DMS79 (cell line): ENCODE data around the gene ETDC.
"Not testable (repeated sequence)": the region's sequence is repeated elsewhere in the genome, so short reads cannot be mapped to it uniquely, and the experiment has no call there.

Experiments
- DNase-seq: peaks from one replicate; lab custom pipeline; 2025; lab: John Stamatoyannopoulos, UW

ETDC gene

DNA sequence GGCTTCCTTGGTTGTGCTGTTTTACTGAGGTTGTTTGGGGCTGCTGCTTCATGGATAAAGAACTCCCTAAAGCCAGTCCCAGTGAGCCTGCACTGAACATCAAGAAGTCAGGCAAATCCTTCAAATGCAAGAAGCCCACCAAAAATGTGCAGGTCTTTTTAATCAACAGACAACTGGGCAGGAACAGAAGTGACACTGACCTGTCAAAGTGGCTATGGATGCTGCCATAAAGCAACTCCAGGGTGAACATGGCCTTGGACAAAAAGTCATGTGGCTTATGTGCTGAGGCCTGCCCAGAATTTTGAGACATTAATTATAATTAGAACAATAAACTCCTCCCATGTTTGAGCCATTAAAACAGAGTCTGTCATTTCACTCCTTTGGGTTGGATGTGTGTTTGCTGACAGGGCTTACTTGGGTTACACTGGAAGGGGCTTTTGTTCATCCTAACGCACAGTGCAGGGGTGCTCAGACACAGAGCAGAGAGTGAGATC, at the start of gene ETDC:
TSS of gene ETDC (plus strand) at position 51 of the 494 bp plus-strand sequence. CDS start at position 51, 0 bp downstream.
- no peak for DNase-seq

DNA sequence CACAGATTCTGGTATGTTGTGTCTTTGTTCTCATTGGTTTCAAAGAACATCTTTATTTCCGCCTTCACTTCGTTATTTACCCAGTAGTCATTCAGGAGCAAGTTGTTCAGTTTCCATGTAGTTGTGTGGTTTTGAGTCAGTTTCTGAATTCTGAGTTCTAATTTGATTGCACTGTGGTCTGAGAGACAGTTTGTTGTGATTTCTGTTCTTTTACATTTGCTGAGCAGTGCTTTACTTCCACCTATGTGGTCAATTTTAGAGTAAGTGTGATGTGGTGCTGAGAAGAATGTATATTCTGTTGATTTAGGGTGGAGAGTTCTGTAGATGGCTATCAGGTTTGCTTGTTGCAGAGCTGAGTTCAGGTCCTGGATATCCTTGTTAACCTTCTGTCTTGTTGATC, 48.3 kb upstream of the ETDC start:
- not testable (repeated sequence) for DNase-seq

DNA sequence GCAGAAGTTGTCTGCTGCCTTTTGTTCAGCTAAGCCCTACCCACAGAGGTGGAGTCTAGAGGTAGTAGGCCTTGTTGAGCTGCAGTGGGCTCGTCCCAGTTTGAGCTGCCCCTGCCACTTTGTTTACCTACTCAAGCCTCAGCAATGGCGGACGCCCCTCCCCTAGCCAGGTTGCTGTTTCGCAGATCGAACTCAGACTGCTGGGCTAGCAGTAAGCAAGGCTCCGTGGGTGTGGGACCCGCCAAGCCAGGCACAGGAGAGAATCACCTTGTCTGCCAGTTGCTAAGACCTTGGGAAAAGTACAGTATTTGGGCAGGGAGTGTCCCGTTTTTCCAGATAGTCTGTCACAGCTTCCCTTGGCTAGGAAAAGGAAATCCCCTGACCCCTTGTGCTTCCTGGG, 45.9 kb upstream of the ETDC start:
- not testable (repeated sequence) for DNase-seq

DNA sequence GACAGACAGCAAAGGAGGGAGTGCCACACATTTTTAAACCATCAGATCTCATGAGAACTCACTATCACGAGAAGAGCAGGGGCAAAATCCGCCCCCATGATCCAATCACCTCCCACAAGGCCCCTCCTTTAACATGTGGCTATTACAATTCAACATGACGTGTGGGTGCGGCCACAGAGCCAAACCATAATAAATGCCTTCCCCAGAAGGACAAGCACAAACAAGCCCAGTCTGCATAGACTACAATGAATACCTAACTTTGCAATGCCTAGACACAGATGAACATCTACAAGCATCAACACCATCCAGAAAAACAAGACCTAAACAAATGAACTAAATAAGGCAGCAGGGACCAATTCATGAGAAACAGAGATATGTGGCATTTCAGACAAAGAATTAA, 45.1 kb upstream of the ETDC start:
- DNase-seq = no peak

DNA sequence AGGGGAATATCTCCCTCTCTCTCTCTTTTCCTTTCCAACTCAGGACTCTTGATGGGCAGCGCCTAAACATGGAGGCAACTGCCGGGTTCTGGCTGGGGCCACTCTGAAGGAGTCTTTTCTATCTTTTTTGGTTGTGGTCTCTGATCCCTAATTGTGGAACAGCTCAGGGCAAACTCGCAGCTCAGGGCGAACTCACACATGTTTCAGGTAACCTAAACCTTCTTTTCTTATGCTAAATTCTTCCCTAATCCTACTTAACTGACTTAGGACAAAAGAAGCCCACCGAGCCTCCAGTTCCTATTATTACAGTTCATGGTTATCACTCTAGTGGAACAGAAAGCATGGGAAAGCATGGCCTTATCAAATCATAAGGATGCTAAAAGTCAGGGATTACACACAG, 36.1 kb upstream of the ETDC start:
- no peak for DNase-seq

DNA sequence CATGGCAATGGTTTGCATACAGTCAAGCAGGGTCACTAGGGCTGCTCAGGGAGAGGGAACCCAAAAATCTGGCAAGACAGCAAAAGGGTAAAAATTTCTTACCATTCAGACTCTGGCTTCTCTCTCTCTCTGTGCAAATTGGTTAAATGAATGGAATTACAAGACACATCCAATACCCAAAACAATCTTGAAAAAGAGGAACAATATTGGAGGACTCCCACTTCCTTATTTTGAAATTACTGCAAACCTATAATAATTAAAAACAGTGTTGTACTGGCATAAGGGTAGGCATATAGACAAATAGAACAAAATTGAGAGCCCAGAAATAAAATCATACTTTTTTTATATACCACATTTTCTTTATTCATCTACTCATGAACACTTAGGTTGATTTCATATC, 33.3 kb upstream of the ETDC start:
- DNase-seq = no peak

DNA sequence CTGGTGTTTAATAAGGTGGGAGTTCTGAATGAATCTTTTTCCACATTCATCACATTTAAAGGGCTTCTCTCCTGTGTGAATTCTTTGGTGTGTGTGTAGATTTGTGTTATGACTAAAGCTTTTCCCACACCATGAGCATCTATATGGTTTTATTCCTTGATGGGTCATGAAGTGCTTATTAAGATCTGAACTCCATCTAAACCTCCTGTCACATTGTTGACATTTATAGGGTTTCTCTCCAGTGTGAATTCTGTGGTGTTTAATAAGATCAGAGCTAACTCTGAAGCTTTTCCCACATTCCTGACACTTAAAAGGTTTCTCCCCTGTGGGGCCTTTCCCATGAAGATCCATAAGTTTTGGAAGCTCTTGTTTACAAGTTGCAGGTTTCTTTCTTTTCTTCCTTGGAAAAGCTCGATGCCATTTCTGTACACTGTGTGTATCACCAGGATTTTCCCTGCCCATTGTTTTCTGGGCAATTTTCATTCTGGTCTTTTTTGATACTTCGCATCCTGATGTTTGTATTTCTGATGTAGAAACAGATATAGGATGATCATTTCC, 21.9 kb upstream of the ETDC start:
- no peak for DNase-seq

DNA sequence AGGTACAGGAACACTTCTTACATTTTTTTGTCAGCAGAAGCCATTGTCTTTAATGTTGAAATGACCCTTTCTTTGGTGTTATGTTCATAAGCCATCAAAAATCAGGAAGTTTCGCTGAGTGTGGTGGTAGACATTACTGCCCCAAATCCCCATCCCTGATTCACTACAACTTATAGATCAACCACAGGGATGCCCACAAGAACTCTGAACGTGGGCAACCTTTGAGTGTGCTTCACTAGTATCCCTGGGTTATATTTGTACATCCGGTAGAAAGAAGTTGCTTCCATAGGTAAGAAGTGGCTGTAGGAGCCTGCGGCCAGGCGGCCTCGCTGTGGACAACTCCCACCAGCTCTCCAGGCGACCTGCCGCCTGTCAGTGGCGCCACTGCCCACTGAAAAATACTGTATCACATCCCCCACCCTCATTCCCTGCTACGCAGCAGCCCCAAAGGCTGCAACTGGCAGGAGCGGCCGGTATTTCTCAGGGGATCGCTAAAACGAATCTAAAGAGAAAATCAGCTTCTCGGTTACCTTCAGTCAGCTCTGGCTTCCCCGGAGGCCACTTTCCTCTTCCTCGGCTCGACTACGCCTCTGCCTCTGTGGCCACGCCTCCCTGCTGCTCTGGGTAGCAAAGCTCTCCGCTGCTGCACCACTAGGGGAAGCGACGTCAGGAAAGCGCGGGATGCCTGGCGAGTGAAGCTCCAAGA, 13.9 kb upstream of the ETDC start:
- DNase-seq = peak; percentile 1

DNA sequence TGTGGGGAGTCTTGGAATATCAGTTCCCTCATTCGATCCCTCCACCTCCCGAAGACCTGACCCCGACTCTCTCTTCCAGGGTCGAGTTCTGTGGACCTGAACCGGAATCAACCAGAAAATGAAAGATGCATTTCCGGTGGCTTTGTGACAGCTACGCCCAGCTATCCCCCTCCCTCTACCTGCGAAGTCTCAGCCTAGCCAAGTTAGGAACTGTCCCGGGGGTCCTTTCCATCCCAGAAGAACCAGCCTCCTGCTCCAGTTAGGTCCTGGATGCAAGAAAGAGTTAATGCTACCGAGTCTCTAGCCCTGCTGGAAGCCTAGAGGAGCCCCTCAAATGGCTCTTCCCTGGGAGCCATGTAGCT, 13.4 kb upstream of the ETDC start:
- no peak for DNase-seq

DNA sequence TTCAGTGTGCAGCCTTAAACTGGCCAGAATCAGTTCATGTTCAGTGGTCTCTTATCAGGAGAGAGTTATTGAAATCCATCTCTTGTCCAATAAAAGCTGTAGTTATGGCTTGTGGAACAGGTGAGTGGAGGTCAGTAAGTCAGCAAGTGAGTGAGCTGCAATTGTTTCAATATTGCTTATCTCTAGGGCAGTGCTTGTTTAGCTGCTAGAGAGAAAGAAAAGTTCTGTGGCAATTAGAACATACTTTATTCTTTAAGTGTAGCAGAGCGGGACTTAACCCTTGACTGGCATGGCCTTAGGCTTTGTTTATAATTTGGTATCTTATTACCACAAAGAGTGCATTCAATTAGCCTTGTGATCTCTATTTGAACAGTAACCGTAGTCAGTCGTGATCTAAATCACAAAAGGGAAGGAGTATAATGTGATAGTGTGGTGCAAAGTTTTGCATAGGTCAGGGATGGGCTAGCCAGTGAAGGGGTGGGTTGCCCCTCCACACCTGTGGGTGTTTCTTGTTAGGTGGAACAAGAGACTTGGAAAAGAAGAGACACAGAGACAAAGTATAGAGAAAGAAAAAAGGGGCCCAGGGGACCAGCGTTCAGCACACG, 6.9 kb upstream of the ETDC start:
- DNase-seq = no peak

DNA sequence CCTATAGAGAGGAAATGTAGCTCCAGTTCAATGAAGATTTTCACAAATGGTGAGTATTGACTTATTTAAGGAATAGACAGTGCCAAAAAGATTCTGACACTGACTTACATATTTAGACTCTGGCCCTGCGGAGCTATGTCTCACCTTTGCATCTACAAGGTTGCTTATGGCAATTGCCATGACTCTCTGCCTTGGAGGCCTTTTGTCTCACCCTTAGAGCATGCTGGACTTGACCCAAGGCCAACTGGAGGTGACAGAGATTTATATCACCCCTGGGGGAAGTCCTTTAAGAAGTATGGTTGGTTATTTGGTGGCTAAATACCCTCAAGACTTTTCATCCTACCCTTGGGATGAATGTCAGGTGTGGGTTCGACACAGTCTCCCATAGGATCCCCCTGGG, 4.5 kb upstream of the ETDC start:
- DNase-seq = no peak

DNA sequence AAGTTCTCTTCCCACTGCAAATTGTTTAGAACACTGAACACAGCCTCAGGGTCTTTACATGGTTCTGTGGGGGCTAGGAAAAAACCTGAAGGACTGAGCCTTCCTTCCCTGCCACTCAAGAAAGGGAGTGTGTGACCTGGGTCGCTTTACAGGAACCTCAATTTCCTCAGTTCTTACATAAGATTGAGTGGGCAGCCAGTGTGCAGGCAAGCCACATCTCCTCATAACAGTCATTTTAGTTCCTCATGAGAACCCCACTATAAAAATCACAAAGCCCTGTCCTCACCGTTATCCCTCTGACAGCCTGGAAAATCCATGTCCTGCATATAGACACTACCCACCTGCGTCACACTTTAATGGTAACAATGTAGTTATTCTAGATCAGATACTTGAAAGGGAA, 2.1 kb upstream of the ETDC start:
- DNase-seq = no peak

DNA sequence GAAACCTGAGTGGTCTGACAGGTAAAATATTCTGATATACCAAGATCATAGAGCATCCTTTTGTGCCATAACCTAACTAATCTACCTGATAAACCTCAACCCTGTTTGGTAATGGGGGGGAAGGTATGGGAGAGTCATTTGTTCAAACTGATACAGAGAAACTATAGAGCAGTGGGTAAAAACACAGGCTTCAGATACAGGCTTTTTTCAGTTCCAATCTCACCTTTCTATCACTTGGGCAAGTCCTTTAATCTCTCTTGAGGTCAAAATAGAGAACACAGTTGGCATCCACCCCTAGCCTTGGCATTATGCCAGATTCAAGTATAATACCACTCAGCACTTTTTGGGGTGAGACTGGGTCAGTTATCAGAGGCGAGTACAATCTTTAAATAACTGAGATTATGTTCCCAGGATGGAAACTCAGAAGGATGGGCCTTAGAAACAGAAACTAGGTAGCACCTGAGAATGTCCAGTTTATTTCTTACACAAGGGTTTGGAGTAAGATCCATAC, 880 bp upstream of the ETDC start:
- no peak for DNase-seq

DNA sequence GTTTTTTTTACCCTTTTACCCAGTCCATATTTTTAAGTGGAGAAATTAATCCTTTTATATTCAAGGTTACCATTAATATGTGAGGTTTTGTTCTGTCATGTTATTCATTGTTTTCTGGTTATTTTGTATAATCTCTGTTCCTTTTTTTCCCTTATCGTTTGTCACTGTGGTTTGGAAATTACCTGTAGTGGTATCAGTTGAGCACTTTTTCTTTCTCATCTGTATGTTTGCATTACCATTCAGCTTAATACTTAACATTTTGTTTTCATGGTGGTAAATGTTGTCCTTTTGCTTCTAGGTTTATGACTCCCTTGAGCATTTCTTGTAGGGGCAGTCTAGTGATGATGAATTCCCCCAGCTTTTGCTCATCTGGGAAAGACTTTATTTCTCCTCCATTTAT, 6.6 kb downstream of the ETDC start:
- no peak for DNase-seq

DNA sequence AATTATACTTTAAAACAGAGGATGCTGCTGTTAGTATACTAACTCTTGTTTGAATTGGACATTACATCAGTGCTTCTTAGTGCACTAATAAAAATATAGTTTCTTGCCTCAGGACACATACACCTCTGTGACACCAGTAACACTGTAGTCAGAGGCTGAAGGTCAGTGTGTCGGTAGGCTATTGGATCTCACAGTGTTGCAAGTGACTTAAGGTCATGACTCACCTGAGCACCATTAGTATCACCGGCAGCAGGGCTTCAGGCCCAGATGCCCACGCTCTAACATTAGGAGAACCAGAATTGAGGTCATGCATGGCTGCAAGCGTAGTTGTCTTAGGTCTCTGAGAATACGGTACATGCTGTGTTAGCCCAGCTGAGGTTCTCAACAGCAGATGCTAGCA, 15.2 kb downstream of the ETDC start:
- no peak for DNase-seq

DNA sequence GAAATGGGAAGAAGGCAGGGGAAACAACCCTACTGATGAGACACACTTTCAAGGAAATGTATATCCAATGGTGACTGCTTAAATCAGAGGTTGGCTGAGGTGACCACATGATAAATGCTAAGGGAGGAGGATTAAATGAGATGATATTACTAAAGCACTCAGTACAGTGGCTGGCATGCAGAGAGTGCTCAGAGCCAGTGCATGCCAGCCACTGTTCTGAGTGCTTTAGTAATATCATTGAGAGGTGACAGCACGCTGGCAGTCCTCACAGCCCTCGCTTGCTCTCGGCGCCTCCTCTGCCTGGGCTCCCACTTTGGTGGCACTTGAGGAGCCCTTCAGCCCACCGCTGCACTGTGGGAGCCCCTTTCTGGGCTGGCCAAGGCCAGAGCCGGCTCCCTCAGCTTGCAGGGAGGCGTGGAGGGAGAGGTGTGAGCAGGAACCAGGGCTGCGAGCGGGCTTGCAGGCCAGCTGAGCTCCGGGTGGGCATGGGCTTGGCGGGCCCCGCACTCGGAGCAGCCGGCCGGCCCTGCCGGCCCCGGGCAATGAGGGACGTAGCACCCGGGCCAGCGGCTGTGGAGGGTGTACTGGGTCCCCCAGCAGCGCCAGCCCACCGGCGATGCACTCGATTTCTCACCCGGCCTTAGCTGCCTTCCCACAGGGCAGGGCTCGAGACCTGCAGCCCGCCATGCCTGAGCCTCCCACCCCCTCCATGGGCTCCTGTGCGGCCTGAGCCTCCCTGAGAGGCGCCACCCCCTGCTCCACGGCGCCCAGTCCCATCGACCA, 15.9 kb downstream of the ETDC start:
- not testable (repeated sequence) for DNase-seq

DNA sequence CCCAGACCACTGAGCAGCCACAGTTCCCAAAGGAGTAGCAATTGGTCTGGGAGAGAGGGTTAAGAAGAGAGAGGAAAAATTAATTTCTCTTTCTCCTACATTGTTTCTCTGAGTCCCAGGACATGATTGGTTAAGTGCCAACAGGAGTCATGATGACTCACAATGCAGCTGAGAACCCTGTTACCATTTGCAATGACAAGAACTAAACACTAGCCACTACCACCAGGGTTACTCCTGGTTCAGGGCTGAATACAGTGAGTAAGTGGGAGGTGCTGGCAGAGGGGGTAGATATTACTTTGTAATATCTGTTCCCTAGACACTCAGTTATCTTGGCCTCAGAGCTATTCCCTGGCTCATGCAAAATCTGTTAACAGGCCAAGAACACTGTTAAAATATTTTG, 18.0 kb downstream of the ETDC start:
- no peak for DNase-seq

DNA sequence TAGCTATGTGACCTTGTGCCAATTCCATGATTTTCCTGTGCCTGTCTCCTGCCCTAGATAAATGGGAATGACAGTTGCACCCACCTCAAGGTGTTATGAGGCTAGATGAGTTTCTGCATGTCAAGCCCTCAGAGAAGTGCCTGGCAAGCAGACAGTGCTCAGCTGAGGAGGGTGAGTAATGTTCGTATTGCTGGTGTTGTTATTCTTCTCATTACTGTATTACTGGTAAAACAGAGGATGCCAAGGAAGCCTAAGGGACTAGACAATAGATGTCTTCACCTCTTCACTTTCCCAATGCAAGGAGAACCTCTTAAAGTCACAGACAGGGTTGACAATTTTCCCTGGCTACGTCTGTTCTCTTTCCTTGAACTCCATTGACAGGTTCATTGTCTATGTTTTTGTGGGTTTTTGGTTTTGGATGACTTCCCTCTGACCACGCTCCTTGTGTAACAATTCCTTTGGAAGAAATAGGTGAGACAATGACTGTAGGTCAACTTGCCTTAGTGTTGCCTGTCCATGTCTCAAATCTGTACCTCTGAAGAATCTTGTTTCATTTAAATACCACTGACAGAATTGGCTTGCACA, 19.2 kb downstream of the ETDC start:
- no peak for DNase-seq

DNA sequence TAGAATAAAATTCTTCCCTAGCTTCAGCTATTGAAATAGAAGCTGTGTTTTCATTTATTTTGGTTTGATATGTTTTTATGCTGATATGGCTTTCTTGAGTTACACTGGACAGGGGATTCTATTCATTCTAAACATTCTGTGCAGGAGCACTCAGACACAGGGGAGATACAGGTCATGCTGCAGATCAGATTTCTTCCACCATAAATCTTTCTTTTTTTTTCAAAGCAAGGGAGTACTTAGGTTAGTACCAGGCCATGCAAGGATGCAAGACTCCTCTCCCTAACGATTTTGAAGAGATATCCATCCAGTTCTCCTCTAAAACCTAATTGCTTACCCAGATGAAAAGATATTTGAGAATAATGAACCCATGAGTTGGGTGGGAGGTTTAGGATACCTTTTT, 21.4 kb downstream of the ETDC start:
- no peak for DNase-seq

DNA sequence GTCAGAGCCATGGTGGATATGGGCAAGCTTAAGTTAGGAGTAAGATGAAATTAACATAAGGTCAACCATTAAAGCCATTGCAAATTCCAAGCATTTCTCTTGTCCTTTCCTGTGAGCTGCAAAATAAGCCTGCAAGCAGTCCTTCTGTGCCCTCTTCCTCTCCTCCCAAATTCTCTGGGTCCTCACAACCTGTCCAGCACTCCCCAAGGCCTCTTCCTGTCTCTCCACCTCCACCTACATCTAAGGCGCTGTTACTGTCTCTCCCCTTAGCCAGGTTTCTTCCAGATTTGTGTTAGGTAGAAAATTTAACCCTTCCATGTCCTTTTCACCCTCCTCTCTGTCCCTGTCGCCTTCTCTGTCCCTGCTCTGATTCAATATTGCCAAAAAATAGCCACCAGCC, 22.2 kb downstream of the ETDC start:
- no peak for DNase-seq

DNA sequence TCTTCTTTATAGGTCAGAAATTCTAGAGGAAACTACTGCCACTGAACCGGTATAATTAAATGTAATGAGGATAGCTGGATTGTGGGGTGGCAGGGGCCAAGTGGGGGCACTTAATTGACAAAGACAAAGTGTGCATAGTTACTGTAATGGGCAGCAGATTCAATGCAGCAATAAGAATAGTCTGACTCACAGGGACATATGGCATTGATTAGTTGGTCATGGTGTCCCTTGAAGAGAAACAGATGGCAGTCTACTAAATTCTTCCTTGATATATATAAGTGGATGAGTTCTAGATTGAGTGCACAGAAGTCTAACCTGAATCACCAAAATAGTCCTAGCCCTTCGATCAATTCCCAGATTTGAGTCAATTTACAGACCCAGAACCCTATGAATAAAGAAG, 31.6 kb downstream of the ETDC start:
- no peak for DNase-seq

DNA sequence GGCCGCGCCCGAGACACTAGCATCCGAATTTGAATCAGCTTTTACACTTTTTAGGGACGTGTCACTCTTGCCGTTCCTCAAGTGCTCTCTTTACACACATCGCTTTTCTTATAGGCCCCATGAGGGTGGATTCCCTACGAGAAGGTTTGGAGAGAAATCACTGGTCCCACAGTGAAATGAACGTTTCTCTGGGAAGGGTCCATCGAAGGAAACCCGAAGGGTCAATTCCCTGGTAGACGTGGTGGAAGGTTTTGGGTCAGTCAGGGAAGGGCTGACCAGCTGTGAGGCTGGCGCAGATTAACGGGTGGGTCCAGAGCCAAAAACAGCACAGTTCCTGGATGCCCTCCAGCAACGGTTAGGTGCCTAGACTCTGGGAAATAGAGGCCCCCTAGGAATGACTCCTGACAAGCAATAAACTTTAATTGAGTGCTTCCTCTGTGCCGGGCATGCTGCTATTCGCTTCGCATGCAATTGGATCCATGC, 35.9 kb downstream of the ETDC start:
- no peak for DNase-seq
